Nephron progenitor cell (in vitro differentiated cells): Measurements from ENCODE around the gene COP1.

ENCODE experiments used
- DNase-seq: peaks from one replicate; pipeline ENCODE4 v3.0.0; 2021
- H3K27ac Mint-ChIP-seq: 2 replicates; pipeline ENCODE4 v1.8.0; 2021; ENCODE audit warnings: mild to moderate bottlenecking, moderate library complexity, mixed read lengths
- H3K27me3 Mint-ChIP-seq: 2 replicates; pipeline ENCODE4 v1.8.0; 2021; ENCODE audit warnings: mild to moderate bottlenecking, low read depth, mixed read lengths; ENCODE audit not compliant: poor library complexity
- H3K36me3 Mint-ChIP-seq: 2 replicates; pipeline ENCODE4 v1.8.0; 2021; ENCODE audit warnings: low read depth, mixed read lengths
- H3K4me1 Mint-ChIP-seq: 2 replicates; pipeline ENCODE4 v1.8.0; 2021; ENCODE audit warnings: mixed read lengths
- H3K4me3 Mint-ChIP-seq: 2 replicates; pipeline ENCODE4 v1.8.0; 2021; ENCODE audit warnings: mild to moderate bottlenecking, moderate library complexity, mixed read lengths
- H3K9me3 Mint-ChIP-seq: 2 replicates; pipeline ENCODE4 v1.8.0; 2021; ENCODE audit warnings: mild to moderate bottlenecking, moderate library complexity, mixed read lengths
- TF ChIP-seq, protein P1 (sequence below): fragments of 200-600 bp; sonication (generic); IDR thresholded peaks from 2 replicates; pipeline ENCODE4 v1.5.0; 2021; ENCODE audit warnings: antibody characterized with exemption

Gene COP1

GRCh38 chr1:176159993-176160392 lies 47.1 kb downstream of the COP1 start:
- Mint-ChIP-seq H3K36me3 (peaks cover 93% of the 10 kb centered on the region), H3K27ac (no peak overlapping the region), H3K27me3 (no peaks in the 10 kb centered on the region), H3K4me3 (no peak overlapping the region), H3K9me3 (peaks cover 42% of the 10 kb centered on the region), H3K4me1 (no peaks in the 10 kb centered on the region)
- no peak for DNase-seq
- TF ChIP-seq, protein P1, sequence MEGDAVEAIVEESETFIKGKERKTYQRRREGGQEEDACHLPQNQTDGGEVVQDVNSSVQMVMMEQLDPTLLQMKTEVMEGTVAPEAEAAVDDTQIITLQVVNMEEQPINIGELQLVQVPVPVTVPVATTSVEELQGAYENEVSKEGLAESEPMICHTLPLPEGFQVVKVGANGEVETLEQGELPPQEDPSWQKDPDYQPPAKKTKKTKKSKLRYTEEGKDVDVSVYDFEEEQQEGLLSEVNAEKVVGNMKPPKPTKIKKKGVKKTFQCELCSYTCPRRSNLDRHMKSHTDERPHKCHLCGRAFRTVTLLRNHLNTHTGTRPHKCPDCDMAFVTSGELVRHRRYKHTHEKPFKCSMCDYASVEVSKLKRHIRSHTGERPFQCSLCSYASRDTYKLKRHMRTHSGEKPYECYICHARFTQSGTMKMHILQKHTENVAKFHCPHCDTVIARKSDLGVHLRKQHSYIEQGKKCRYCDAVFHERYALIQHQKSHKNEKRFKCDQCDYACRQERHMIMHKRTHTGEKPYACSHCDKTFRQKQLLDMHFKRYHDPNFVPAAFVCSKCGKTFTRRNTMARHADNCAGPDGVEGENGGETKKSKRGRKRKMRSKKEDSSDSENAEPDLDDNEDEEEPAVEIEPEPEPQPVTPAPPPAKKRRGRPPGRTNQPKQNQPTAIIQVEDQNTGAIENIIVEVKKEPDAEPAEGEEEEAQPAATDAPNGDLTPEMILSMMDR: no peak

GRCh38 chr1:176157995-176158394 lies 49.1 kb downstream of the COP1 start:
- H3K9me3 Mint-ChIP-seq: peaks cover 42% of the 10 kb centered on the region
- no peak overlapping the region for H3K27ac Mint-ChIP-seq
- peaks cover 92% of the 10 kb centered on the region for H3K36me3 Mint-ChIP-seq
- TF ChIP-seq, protein P1: no peak
- DNase-seq: no peak
- H3K4me3 Mint-ChIP-seq: no peak overlapping the region
- no peaks in the 10 kb centered on the region for H3K4me1 Mint-ChIP-seq
- no peaks in the 10 kb centered on the region for H3K27me3 Mint-ChIP-seq

GRCh38 chr1:176149939-176150807 lies 56.9 kb downstream of the COP1 start:
- no peaks in the 10 kb centered on the region for H3K4me1 Mint-ChIP-seq
- H3K27ac Mint-ChIP-seq: peak overlapping the region; percentile 85
- TF ChIP-seq, protein P1: no peak
- H3K27me3 Mint-ChIP-seq: no peaks in the 10 kb centered on the region
- peaks cover 5% of the 10 kb centered on the region for H3K9me3 Mint-ChIP-seq
- H3K4me3 Mint-ChIP-seq: no peak overlapping the region
- H3K36me3 Mint-ChIP-seq: peaks cover 56% of the 10 kb centered on the region
- no peak for DNase-seq

- H3K27ac Mint-ChIP-seq: no peak overlapping the region
- TF ChIP-seq, protein P1: no peak
- peaks cover 16% of the 10 kb centered on the region for H3K9me3 Mint-ChIP-seq
- H3K4me1 Mint-ChIP-seq: no peaks in the 10 kb centered on the region
- no peak for DNase-seq
- H3K4me3 Mint-ChIP-seq: no peak overlapping the region
- H3K36me3 Mint-ChIP-seq: peaks cover 67% of the 10 kb centered on the region
- H3K27me3 Mint-ChIP-seq: no peaks in the 10 kb centered on the region
Measured at GRCh38 chr1:176144526-176144925, 62.6 kb downstream of the COP1 start.

- H3K4me3 Mint-ChIP-seq: no peak overlapping the region
- peak overlapping the region; percentile 5 for H3K27ac Mint-ChIP-seq
- DNase-seq: no peak
- H3K9me3 Mint-ChIP-seq: peaks cover 16% of the 10 kb centered on the region
- no peaks in the 10 kb centered on the region for H3K4me1 Mint-ChIP-seq
- TF ChIP-seq, protein P1: no peak
- peaks cover 71% of the 10 kb centered on the region for H3K36me3 Mint-ChIP-seq
- H3K27me3 Mint-ChIP-seq: no peaks in the 10 kb centered on the region
Measured at GRCh38 chr1:176142973-176143372, 64.1 kb downstream of the COP1 start.

DNA sequence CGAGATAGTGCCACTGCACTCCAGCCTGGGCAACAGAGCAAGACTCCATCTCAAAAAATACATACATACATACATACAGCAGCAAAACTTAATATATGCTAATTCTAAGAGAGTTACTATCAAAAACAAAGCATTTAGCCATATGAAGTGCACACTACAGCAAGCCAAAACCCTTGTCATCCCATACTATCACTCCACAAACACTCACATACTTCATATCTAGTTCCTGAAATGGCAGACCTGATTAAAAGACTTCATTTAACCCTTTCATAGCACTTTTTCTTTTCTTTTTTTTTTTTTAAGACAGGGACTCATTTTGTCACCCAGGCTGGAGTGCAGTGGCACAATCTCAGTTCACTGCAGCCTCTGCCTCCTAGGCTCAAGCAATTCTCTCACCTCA lies 65.6 kb downstream of the COP1 start:
- Mint-ChIP-seq H3K27ac (no peak overlapping the region), H3K4me1 (no peaks in the 10 kb centered on the region)
- DNase-seq: no peak

More for the DNA sequence above, 65.6 kb downstream of the COP1 start:
- peaks cover 56% of the 10 kb centered on the region for H3K36me3 Mint-ChIP-seq
- no peaks in the 10 kb centered on the region for H3K27me3 Mint-ChIP-seq
- peaks cover 16% of the 10 kb centered on the region for H3K9me3 Mint-ChIP-seq
- H3K4me3 Mint-ChIP-seq: no peak overlapping the region
- TF ChIP-seq, protein P1: no peak
